Kidney epithelial cell (primary cell): ENCODE data around the gene TPD52L2. TPM values are rescaled to one million over a fixed set of nuclear protein-coding genes. Genes with fewer than 3 reads are reported as not detected.

Experiments
- DNase-seq: peaks from one replicate; pipeline ENCODE4 v3.0.0-alpha.2; 2010; ENCODE audit warnings: low read depth
- H3K27me3 ChIP-seq: 2 replicates; pipeline ENCODE4 v1.6.0; 2011; ENCODE audit warnings: low read length; ENCODE audit not compliant: control insufficient read depth, insufficient read depth
- H3K36me3 ChIP-seq: 2 replicates; pipeline ENCODE4 v1.5.1; 2011; ENCODE audit warnings: low read length; ENCODE audit not compliant: control insufficient read depth, insufficient read depth
- H3K4me3 ChIP-seq: 2 replicates; pipeline ENCODE4 v1.5.1; 2011; ENCODE audit warnings: low read depth, mild to moderate bottlenecking, control low read depth, low read length
- CTCF ChIP-seq: IDR thresholded peaks from 2 replicates; pipeline ENCODE4 v1.5.1; 2011; ENCODE audit warnings: mild to moderate bottlenecking, moderate library complexity, low read length, control low read depth, inconsistent platforms; ENCODE audit not compliant: insufficient read depth, poor library complexity, severe bottlenecking
- total RNA-seq: library from RNA; depleted of rRNA; stranded (reverse); fragments of >200 nt; gene quantifications from 2 replicates; pipeline ENCODE4 v1.2.3, GENCODE V29; 2015

The TPD52L2 gene
- total RNA-seq, 1 donor from 2014 or later = 177 TPM

GRCh38 chr20:63895952-63896263, 30.8 kb downstream of the TPD52L2 start:
- DNase-seq = no peak
- no peak for TF ChIP-seq CTCF
- Histone ChIP-seq H3K27me3 (no peaks in the 10 kb centered on the region), H3K4me3 (peak overlapping the region; percentile 63), H3K36me3 (peaks cover 2% of the 10 kb centered on the region)

GRCh38 chr20:63896264-63897105, 31.4 kb downstream of the TPD52L2 start:
- H3K36me3 ChIP-seq = peaks cover 2% of the 10 kb centered on the region
- TF ChIP-seq CTCF = no peak
- DNase-seq = no peak
- H3K27me3 ChIP-seq = no peaks in the 10 kb centered on the region
- H3K4me3 ChIP-seq = peak overlapping the region; percentile 63

- H3K36me3 ChIP-seq = no peaks in the 10 kb centered on the region
- H3K27me3 ChIP-seq = no peaks in the 10 kb centered on the region
- no peak for DNase-seq
- TF ChIP-seq CTCF = no peak
- no peak overlapping the region for H3K4me3 ChIP-seq
Observed at GRCh38 chr20:63897978-63898561, 33.0 kb downstream of the TPD52L2 start.

GRCh38 chr20:63898882-63899558, 34.0 kb downstream of the TPD52L2 start:
- H3K4me3 ChIP-seq = no peak overlapping the region
- TF ChIP-seq CTCF = no peak
- no peaks in the 10 kb centered on the region for H3K36me3 ChIP-seq
- H3K27me3 ChIP-seq = no peaks in the 10 kb centered on the region
- DNase-seq = no peak

GRCh38 chr20:63900413-63900812, 35.3 kb downstream of the TPD52L2 start:
- TF ChIP-seq CTCF = no peak
- no peak for DNase-seq
- H3K27me3 ChIP-seq = no peaks in the 10 kb centered on the region
- H3K36me3 ChIP-seq = no peaks in the 10 kb centered on the region
- H3K4me3 ChIP-seq = no peak overlapping the region
